RWPE2 (cell line): ENCODE measurements around the gene SLC35E4.
"Not testable (repeated sequence)": the region's sequence is repeated elsewhere in the genome, so short reads cannot be mapped to it uniquely, and the experiment has no call there.

ENCODE experiments used
- ATAC-seq: fragments of 200-7000 bp; cut with Tn5 transposase; 3 replicates; pipeline ENCODE4 v1.9.1; 2021; ENCODE audit warnings: low read depth
- DNase-seq: peaks from one replicate; pipeline ENCODE4 v3.0.0-alpha.2; 2020; ENCODE audit warnings: low spot score
- H3K27ac ChIP-seq: fragments of 450-650 bp; 2 replicates; pipeline ENCODE4 v1.5.1; 2017; ENCODE audit warnings: mild to moderate bottlenecking; ENCODE audit not compliant: poor library complexity, severe bottlenecking
- H3K27me3 ChIP-seq: fragments of 250-450 bp; sonication (Bioruptor Pico); 2 replicates; pipeline ENCODE4 v1.5.1; 2021; ENCODE audit warnings: mild to moderate bottlenecking, moderate library complexity; ENCODE audit not compliant: insufficient read depth, poor library complexity, severe bottlenecking
- H3K36me3 ChIP-seq: fragments of 250-450 bp; sonication (Bioruptor Pico); 2 replicates; pipeline ENCODE4 v1.5.1; 2020; ENCODE audit warnings: low read depth, mild to moderate bottlenecking, moderate library complexity
- H3K4me1 ChIP-seq: fragments of 250-450 bp; sonication (Bioruptor Pico); 2 replicates; pipeline ENCODE4 v1.5.1; 2021; ENCODE audit warnings: mild to moderate bottlenecking, moderate library complexity; ENCODE audit not compliant: insufficient read depth, poor library complexity, severe bottlenecking
- H3K4me3 ChIP-seq: fragments of 250-450 bp; sonication (Bioruptor Pico); 2 replicates; pipeline ENCODE4 v1.5.1; 2021; ENCODE audit warnings: mild to moderate bottlenecking, moderate library complexity; ENCODE audit not compliant: severe bottlenecking
- H3K9me3 ChIP-seq: fragments of 250-450 bp; sonication (Bioruptor Pico); 2 replicates; pipeline ENCODE4 v1.5.1; 2021; ENCODE audit warnings: mild to moderate bottlenecking, moderate library complexity; ENCODE audit not compliant: severe bottlenecking
- CTCF ChIP-seq: fragments of 450-650 bp; IDR thresholded peaks from one replicate; pipeline ENCODE4 v1.5.1; 2017; ENCODE audit warnings: mild to moderate bottlenecking, moderate library complexity; ENCODE audit not compliant: poor library complexity, severe bottlenecking

SLC35E4 gene

GRCh38 chr22:30617819-30618218, 17.8 kb upstream of the SLC35E4 start:
- Histone ChIP-seq H3K4me3 (no peak overlapping the region), H3K27ac (no peak overlapping the region), H3K4me1 (no peaks in the 10 kb centered on the region), H3K27me3 (no peaks in the 10 kb centered on the region), H3K9me3 (no peaks in the 10 kb centered on the region), H3K36me3 (no peaks in the 10 kb centered on the region)
- no peak for ATAC-seq
- no peak for TF ChIP-seq CTCF
- DNase-seq = no peak

DNA sequence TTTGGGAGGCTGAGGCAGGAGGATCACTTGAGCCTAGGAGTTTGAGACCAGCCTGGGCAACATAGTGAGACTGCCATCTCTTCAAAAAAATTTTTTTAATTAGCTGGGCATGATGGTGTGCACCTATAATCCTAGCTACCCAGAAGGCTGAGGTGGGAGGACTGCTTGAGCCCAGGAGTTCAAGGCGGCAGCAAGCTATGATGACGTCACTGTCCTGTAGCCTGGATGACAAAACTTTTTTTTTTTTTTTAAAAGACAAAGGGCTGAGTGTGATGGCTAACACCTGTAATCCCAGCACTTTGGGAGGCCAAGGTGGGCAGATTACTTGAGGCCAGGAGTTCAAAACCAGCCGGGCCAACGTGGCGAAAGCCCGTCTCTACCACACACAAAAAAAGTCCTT, 15.7 kb upstream of the SLC35E4 start:
- H3K9me3 ChIP-seq = not testable (repeated sequence)

DNA sequence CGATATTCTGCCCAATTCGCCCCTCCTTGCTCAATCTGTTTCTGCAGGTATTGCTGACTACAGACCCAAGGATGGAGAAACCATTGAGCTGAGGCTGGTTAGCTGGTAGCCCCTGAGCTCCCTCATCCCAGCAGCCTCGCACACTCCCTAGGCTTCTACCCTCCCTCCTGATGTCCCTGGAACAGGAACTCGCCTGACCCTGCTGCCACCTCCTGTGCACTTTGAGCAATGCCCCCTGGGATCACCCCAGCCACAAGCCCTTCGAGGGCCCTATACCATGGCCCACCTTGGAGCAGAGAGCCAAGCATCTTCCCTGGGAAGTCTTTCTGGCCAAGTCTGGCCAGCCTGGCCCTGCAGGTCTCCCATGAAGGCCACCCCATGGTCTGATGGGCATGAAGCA, 9.2 kb upstream of the SLC35E4 start:
- no peaks in the 10 kb centered on the region for H3K9me3 ChIP-seq
- H3K36me3 ChIP-seq = no peaks in the 10 kb centered on the region
- DNase-seq (no peak), ATAC-seq (no peak)
- no peak overlapping the region for H3K4me3 ChIP-seq
- no peak for TF ChIP-seq CTCF
- no peaks in the 10 kb centered on the region for H3K27me3 ChIP-seq
- no peaks in the 10 kb centered on the region for H3K4me1 ChIP-seq
- no peak overlapping the region for H3K27ac ChIP-seq

More for the DNA sequence above, 15.7 kb upstream of the SLC35E4 start:
- not testable (repeated sequence) for H3K4me1 ChIP-seq, H3K4me3 ChIP-seq, H3K27me3 ChIP-seq, H3K27ac ChIP-seq, H3K36me3 ChIP-seq, DNase-seq, ATAC-seq

DNA sequence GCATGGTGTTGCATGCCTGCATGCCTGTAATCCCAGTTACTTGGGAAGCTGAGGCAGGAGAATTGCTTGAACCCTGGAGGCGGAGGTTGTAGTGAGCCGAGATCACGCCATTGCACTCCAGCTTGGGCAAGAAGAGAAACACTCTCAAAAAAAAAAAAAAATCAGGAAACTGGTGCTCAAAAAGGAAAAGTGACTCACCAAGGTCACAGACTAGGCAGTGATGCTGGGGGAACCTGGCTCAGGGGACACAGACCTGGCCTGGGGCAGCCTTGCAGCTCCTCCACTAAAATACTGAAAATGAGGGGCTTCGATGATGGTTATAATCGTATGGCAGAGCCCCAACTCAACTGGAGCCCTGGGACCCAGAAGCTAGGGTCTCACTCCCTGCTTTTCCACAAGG, 8.1 kb upstream of the SLC35E4 start:
- TF ChIP-seq CTCF = no peak
- Histone ChIP-seq H3K9me3 (no peaks in the 10 kb centered on the region), H3K4me1 (no peaks in the 10 kb centered on the region), H3K36me3 (no peaks in the 10 kb centered on the region), H3K27ac (no peak overlapping the region), H3K27me3 (no peaks in the 10 kb centered on the region), H3K4me3 (no peak overlapping the region)
- ATAC-seq = no peak
- no peak for DNase-seq

DNA sequence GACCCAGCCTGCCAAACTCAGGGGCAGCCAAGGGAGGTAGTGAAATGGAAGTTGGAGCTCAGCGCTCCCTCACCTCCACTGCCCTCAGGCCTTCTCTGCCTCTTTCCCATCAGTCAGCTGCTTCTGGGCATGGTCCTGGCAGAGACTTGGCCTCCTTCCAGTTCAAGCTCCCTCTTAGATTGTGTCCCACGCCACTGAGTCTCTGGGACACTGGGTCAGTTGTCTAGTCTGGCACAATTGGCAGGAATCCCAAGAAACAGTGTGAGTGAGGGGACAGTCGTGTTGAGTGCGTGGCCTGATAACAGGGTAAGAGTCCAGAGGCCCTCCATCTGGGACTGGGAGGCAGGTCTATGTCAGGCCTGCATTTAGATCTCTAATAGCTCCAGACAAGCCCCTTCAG, 7.1 kb upstream of the SLC35E4 start:
- Histone ChIP-seq H3K27ac (no peak overlapping the region), H3K36me3 (no peaks in the 10 kb centered on the region), H3K9me3 (no peaks in the 10 kb centered on the region), H3K27me3 (no peaks in the 10 kb centered on the region), H3K4me1 (no peaks in the 10 kb centered on the region), H3K4me3 (no peak overlapping the region)
- ATAC-seq = no peak
- DNase-seq = no peak
- TF ChIP-seq CTCF = no peak

GRCh38 chr22:30631469-30631868, 4.1 kb upstream of the SLC35E4 start:
- not testable (repeated sequence) for H3K4me1 ChIP-seq, ATAC-seq, H3K4me3 ChIP-seq, H3K9me3 ChIP-seq, H3K27me3 ChIP-seq, DNase-seq, H3K27ac ChIP-seq, H3K36me3 ChIP-seq
